Spinal cord (tissue), 10 donors: ENCODE results near the gene CUX1. TPM values are rescaled to one million over a fixed set of nuclear protein-coding genes. Genes with fewer than 3 reads are reported as not detected.

Source experiments
- DNase-seq, 6 donors: peaks; one replicate each; pipeline versions ENCODE4 v3.0.0 to v3.0.0-alpha.2; 2013 to 2015; ENCODE audit warnings: low spot score in 6 of 6, low read depth in 4 of 6
- H3K27ac ChIP-seq: one replicate; pipeline ENCODE4 v1.5.1; 2013; ENCODE audit warnings: low read depth, low read length, control low read depth
- H3K27me3 ChIP-seq: one replicate; pipeline ENCODE4 v1.6.1; 2013; ENCODE audit warnings: low read length; ENCODE audit not compliant: control insufficient read depth, insufficient read depth
- H3K36me3 ChIP-seq: one replicate; pipeline ENCODE4 v1.6.1; 2013; ENCODE audit warnings: low read length; ENCODE audit not compliant: control insufficient read depth, insufficient read depth
- H3K4me1 ChIP-seq: one replicate; pipeline ENCODE4 v1.6.1; 2013; ENCODE audit warnings: low read length; ENCODE audit not compliant: control insufficient read depth, insufficient read depth
- H3K4me3 ChIP-seq: one replicate; pipeline ENCODE4 v1.5.1; 2013; ENCODE audit warnings: low read depth, low read length, control low read depth
- H3K9me3 ChIP-seq: one replicate; pipeline ENCODE4 v1.6.1; 2013; ENCODE audit warnings: low read length; ENCODE audit not compliant: control insufficient read depth, insufficient read depth
- WGBS: methylation state at CpG from one replicate; pipeline ENCODE4 v1.1.5; 2013; ENCODE audit warnings: missing lambda C conversion rate; ENCODE audit not compliant: insufficient coverage; 5-methylcytosine and 5-hydroxymethylcytosine counted together
- polyA plus RNA-seq, 2 donors: library from polyadenylated mRNA; unstranded; fragments of 120-200 nt; gene quantifications; one replicate each; pipeline ENCODE4 v1.2.1, GENCODE V29; 2013; ENCODE audit not compliant: insufficient read length in 2 of 2
- total RNA-seq, 2 donors: library from RNA; depleted of rRNA in 1 of 2; stranded (reverse); fragments of 120-200 nt in 1 of 2; fragments of >200 nt in 1 of 2; gene quantifications; one replicate each; pipeline versions ENCODE4 v1.2.3 to v1.2.4, GENCODE V29; 2013 to 2014
- donor health status: healthy.

CUX1 gene
- total and polyA plus RNA-seq, 4 donors = 45.1 to 111 (median 76.1) TPM

- 94% methylated on average over 3 of the region's 4 CpGs for WGBS
- Histone ChIP-seq H3K4me1 (peaks cover 10% of the 10 kb centered on the region), H3K36me3 (no peaks in the 10 kb centered on the region)
Measured at GRCh38 chr7:102089175-102090098, 272.0 kb downstream of the CUX1 start.

GRCh38 chr7:102093599-102094315 lies 276.3 kb downstream of the CUX1 start:
- no peaks in the 10 kb centered on the region for H3K27me3 ChIP-seq
- H3K4me1 ChIP-seq = peaks cover 24% of the 10 kb centered on the region
- peaks cover 4% of the 10 kb centered on the region for H3K9me3 ChIP-seq
- no peak overlapping the region for H3K4me3 ChIP-seq
- peak in 1 of 6 donors; percentile 59 for DNase-seq
- 80% methylated on average over 1 of the region's 14 CpGs for WGBS
- H3K36me3 ChIP-seq = peaks cover 4% of the 10 kb centered on the region
- no peak overlapping the region for H3K27ac ChIP-seq

More at GRCh38 chr7:102089175-102090098, 272.0 kb downstream of the CUX1 start:
- no peaks in the 10 kb centered on the region for H3K27me3 ChIP-seq
- no peak overlapping the region for H3K27ac ChIP-seq
- H3K4me3 ChIP-seq = no peak overlapping the region
- no peak for DNase-seq
- peaks cover 4% of the 10 kb centered on the region for H3K9me3 ChIP-seq

- H3K36me3 ChIP-seq = peaks cover 9% of the 10 kb centered on the region
- H3K27me3 ChIP-seq = no peaks in the 10 kb centered on the region
- peaks cover 24% of the 10 kb centered on the region for H3K4me1 ChIP-seq
- no peak for DNase-seq
- no peak overlapping the region for H3K4me3 ChIP-seq
- no peak overlapping the region for H3K27ac ChIP-seq
- H3K9me3 ChIP-seq = peaks cover 2% of the 10 kb centered on the region
- 92% methylated on average over 2 of the region's 4 CpGs for WGBS
Measured at GRCh38 chr7:102094316-102094650, 276.9 kb downstream of the CUX1 start.

- peaks cover 9% of the 10 kb centered on the region for H3K36me3 ChIP-seq
Measured at GRCh38 chr7:102095321-102096011, 278.0 kb downstream of the CUX1 start.

GRCh38 chr7:102096012-102096332 lies 278.5 kb downstream of the CUX1 start:
- Histone ChIP-seq H3K27me3 (no peaks in the 10 kb centered on the region), H3K36me3 (peaks cover 11% of the 10 kb centered on the region), H3K27ac (no peak overlapping the region), H3K4me3 (no peak overlapping the region), H3K9me3 (no peaks in the 10 kb centered on the region), H3K4me1 (peaks cover 24% of the 10 kb centered on the region)
- no peak for DNase-seq
- WGBS = 88% methylated on average over 7 of the region's 10 CpGs

More at GRCh38 chr7:102095321-102096011, 278.0 kb downstream of the CUX1 start:
- H3K9me3 ChIP-seq = no peaks in the 10 kb centered on the region
- H3K4me1 ChIP-seq = peaks cover 24% of the 10 kb centered on the region
- no peaks in the 10 kb centered on the region for H3K27me3 ChIP-seq
- no peak overlapping the region for H3K27ac ChIP-seq
- H3K4me3 ChIP-seq = no peak overlapping the region
- DNase-seq = peak in 1 of 6 donors; percentile 39
- WGBS = 63% methylated on average over 12 of the region's 16 CpGs

- no peak for DNase-seq
- H3K4me1 ChIP-seq = peaks cover 24% of the 10 kb centered on the region
- H3K27me3 ChIP-seq = no peaks in the 10 kb centered on the region
- no peaks in the 10 kb centered on the region for H3K9me3 ChIP-seq
- H3K4me3 ChIP-seq = no peak overlapping the region
- H3K36me3 ChIP-seq = peaks cover 18% of the 10 kb centered on the region
- 67% methylated on average over 16 of the region's 19 CpGs for WGBS
- H3K27ac ChIP-seq = no peak overlapping the region
Measured at GRCh38 chr7:102096706-102097427, 279.4 kb downstream of the CUX1 start.

- H3K4me3 ChIP-seq = no peak overlapping the region
- peaks cover 19% of the 10 kb centered on the region for H3K4me1 ChIP-seq
- peak in 1 of 6 donors; percentile 21 for DNase-seq
- H3K27ac ChIP-seq = no peak overlapping the region
- peaks cover 27% of the 10 kb centered on the region for H3K36me3 ChIP-seq
- H3K9me3 ChIP-seq = no peaks in the 10 kb centered on the region
- no peaks in the 10 kb centered on the region for H3K27me3 ChIP-seq
- 40% methylated on average over 10 of the region's 13 CpGs for WGBS
Measured at GRCh38 chr7:102097601-102098161, 280.3 kb downstream of the CUX1 start.

GRCh38 chr7:102098986-102099385 lies 281.6 kb downstream of the CUX1 start:
- DNase-seq = no peak
- Histone ChIP-seq H3K4me1 (peaks cover 14% of the 10 kb centered on the region), H3K36me3 (peaks cover 35% of the 10 kb centered on the region), H3K4me3 (no peak overlapping the region), H3K27me3 (no peaks in the 10 kb centered on the region), H3K9me3 (no peaks in the 10 kb centered on the region), H3K27ac (no peak overlapping the region)
- WGBS = 97% methylated on average over 6 of the region's 6 CpGs

- Histone ChIP-seq H3K27ac (no peak overlapping the region), H3K27me3 (no peaks in the 10 kb centered on the region), H3K4me3 (no peak overlapping the region), H3K36me3 (peaks cover 35% of the 10 kb centered on the region), H3K4me1 (peaks cover 14% of the 10 kb centered on the region), H3K9me3 (no peaks in the 10 kb centered on the region)
- 100% methylated on average over 1 of the region's 3 CpGs for WGBS
- DNase-seq = no peak
Measured at GRCh38 chr7:102099474-102099873, 282.0 kb downstream of the CUX1 start.
